Neural progenitor cell (in vitro differentiated cells): ENCODE data around the gene CT45A3. TPM values are rescaled to one million over a fixed set of nuclear protein-coding genes. Genes with fewer than 3 reads are reported as not detected.
"Not testable (repeated sequence)": the region's sequence is repeated elsewhere in the genome, so short reads cannot be mapped to it uniquely, and the experiment has no call there.

Experiments used
- DNase-seq: peaks from one replicate; pipeline ENCODE4 v3.0.0-alpha.2; 2016; ENCODE audit warnings: low spot score
- H2AFZ ChIP-seq: fragments of 200-600 bp; sonication (generic); replicated peaks from 2 replicates; pipeline ENCODE4 v1.6.1; 2016; ENCODE audit warnings: antibody characterized with exemption
- H3F3A ChIP-seq: fragments of 200-600 bp; sonication (generic); 2 replicates; pipeline ENCODE4 v1.6.1; 2016; ENCODE audit warnings: antibody characterized with exemption, low read depth
- H3K27ac ChIP-seq: fragments of 200-600 bp; sonication (generic); 2 replicates; pipeline ENCODE4 v1.5.1; 2016; ENCODE audit warnings: mild to moderate bottlenecking
- H3K27me3 ChIP-seq: fragments of 200-600 bp; sonication (generic); 2 replicates; pipeline ENCODE4 v1.6.1; 2016; ENCODE audit warnings: mild to moderate bottlenecking, moderate library complexity
- H3K36me3 ChIP-seq: fragments of 200-600 bp; sonication (generic); 2 replicates; pipeline ENCODE4 v1.5.1; 2016
- H3K4me1 ChIP-seq: fragments of 200-600 bp; sonication (generic); 2 replicates; pipeline ENCODE4 v1.6.1; 2016; ENCODE audit warnings: mixed run types
- H3K4me2 ChIP-seq: fragments of 200-600 bp; sonication (generic); 2 replicates; pipeline ENCODE4 v1.6.1; 2016
- H3K4me3 ChIP-seq: fragments of 200-600 bp; sonication (generic); 2 replicates; pipeline ENCODE4 v1.5.1; 2016
- H3K79me2 ChIP-seq: fragments of 200-600 bp; sonication (generic); 2 replicates; pipeline ENCODE4 v1.6.1; 2016; ENCODE audit warnings: low read depth
- H3K9ac ChIP-seq: fragments of 200-600 bp; sonication (generic); 2 replicates; pipeline ENCODE4 v1.6.1; 2016
- H3K9me3 ChIP-seq: fragments of 200-600 bp; sonication (generic); 2 replicates; pipeline ENCODE4 v1.5.1; 2016; ENCODE audit warnings: low read depth
- H4K20me1 ChIP-seq: fragments of 200-600 bp; sonication (generic); 2 replicates; pipeline ENCODE4 v1.6.1; 2016; ENCODE audit warnings: low read depth
- H3K27ac Mint-ChIP-seq: 3 replicates; pipeline ENCODE4 v1.8.0; 2021; ENCODE audit warnings: mixed read lengths
- H3K27me3 Mint-ChIP-seq: 2 replicates; pipeline ENCODE4 v1.8.0; 2022; ENCODE audit warnings: low read depth, mild to moderate bottlenecking, inconsistent platforms, moderate library complexity, mixed read lengths; ENCODE audit not compliant: insufficient read depth
- H3K36me3 Mint-ChIP-seq: 3 replicates; pipeline ENCODE4 v1.8.0; 2021; ENCODE audit warnings: mixed read lengths
- H3K4me1 Mint-ChIP-seq: 3 replicates; pipeline ENCODE4 v1.8.0; 2021; ENCODE audit warnings: mixed read lengths
- H3K4me3 Mint-ChIP-seq: 3 replicates; pipeline ENCODE4 v1.8.0; 2021; ENCODE audit warnings: mild to moderate bottlenecking, moderate library complexity, mixed read lengths
- H3K9me3 Mint-ChIP-seq: 3 replicates; pipeline ENCODE4 v1.8.0; 2020; ENCODE audit warnings: mixed read lengths
- CTCF ChIP-seq: fragments of 200-600 bp; sonication (generic); IDR thresholded peaks from 2 replicates; pipeline ENCODE4 v1.5.1; 2017; ENCODE audit warnings: antibody characterized with exemption, mild to moderate bottlenecking
- EZH2 ChIP-seq: fragments of 200-600 bp; sonication (generic); IDR thresholded peaks from 2 replicates; pipeline ENCODE4 v1.6.1; 2017; ENCODE audit warnings: antibody characterized with exemption, mild to moderate bottlenecking, moderate library complexity
- EZH2phosphoT487 ChIP-seq: fragments of 200-600 bp; sonication (generic); IDR thresholded peaks from 2 replicates; pipeline ENCODE4 v1.6.1; 2017; ENCODE audit warnings: antibody characterized with exemption
- total RNA-seq: library from RNA; depleted of rRNA; stranded (reverse); fragments of >200 nt; gene quantifications from 2 replicates; pipeline ENCODE4 v1.2.3, GENCODE V29; 2015; ENCODE audit warnings: low replicate concordance

Gene CT45A3
- total RNA-seq, 1 donor from 2014 or later, result not detected

GRCh38 chrX:135740681-135741149 is 27.3 kb downstream of the CT45A3 start:
- H3K27me3 ChIP-seq, result no peaks in the 10 kb centered on the region
- no peak overlapping the region for H3K4me3 Mint-ChIP-seq
- H2AFZ ChIP-seq, result no peak overlapping the region
- DNase-seq, result peak; percentile 5
- TF ChIP-seq EZH2 (no peak), CTCF (peak; percentile 28), EZH2phosphoT487 (no peak)
- H3K9me3 ChIP-seq, result peaks cover 8% of the 10 kb centered on the region
- H3K9ac ChIP-seq, result no peak overlapping the region
- H3K36me3 ChIP-seq, result no peaks in the 10 kb centered on the region
- H3K4me3 ChIP-seq, result no peak overlapping the region
- H3K4me1 Mint-ChIP-seq, result no peaks in the 10 kb centered on the region
- no peaks in the 10 kb centered on the region for H3K79me2 ChIP-seq
- H3K9me3 Mint-ChIP-seq, result peaks cover 6% of the 10 kb centered on the region
- no peaks in the 10 kb centered on the region for H3K4me1 ChIP-seq
- no peak overlapping the region for H3K27ac Mint-ChIP-seq
- H3K27me3 Mint-ChIP-seq, result peaks cover 4% of the 10 kb centered on the region
- no peak overlapping the region for H3K4me2 ChIP-seq
- H3K27ac ChIP-seq, result no peak overlapping the region
- no peaks in the 10 kb centered on the region for H4K20me1 ChIP-seq
- H3F3A ChIP-seq, result no peaks in the 10 kb centered on the region
- no peaks in the 10 kb centered on the region for H3K36me3 Mint-ChIP-seq

GRCh38 chrX:135737366-135738071 is 30.5 kb downstream of the CT45A3 start:
- peaks cover 4% of the 10 kb centered on the region for H3K27me3 Mint-ChIP-seq
- peaks cover 6% of the 10 kb centered on the region for H3K9me3 Mint-ChIP-seq
- no peak for TF ChIP-seq CTCF
- no peak for TF ChIP-seq EZH2phosphoT487
- TF ChIP-seq EZH2, result no peak
- H3F3A ChIP-seq, result no peaks in the 10 kb centered on the region
- no peaks in the 10 kb centered on the region for H3K36me3 ChIP-seq
- H4K20me1 ChIP-seq, result no peaks in the 10 kb centered on the region
- H2AFZ ChIP-seq, result no peak overlapping the region
- H3K27ac Mint-ChIP-seq, result no peak overlapping the region
- H3K4me1 ChIP-seq, result no peaks in the 10 kb centered on the region
- no peak for DNase-seq
- peaks cover 7% of the 10 kb centered on the region for H3K9me3 ChIP-seq
- no peak overlapping the region for H3K4me3 Mint-ChIP-seq
- no peak overlapping the region for H3K27ac ChIP-seq
- H3K9ac ChIP-seq, result no peak overlapping the region
- no peaks in the 10 kb centered on the region for H3K36me3 Mint-ChIP-seq
- H3K4me2 ChIP-seq, result no peak overlapping the region
- H3K27me3 ChIP-seq, result no peaks in the 10 kb centered on the region
- no peaks in the 10 kb centered on the region for H3K4me1 Mint-ChIP-seq
- no peaks in the 10 kb centered on the region for H3K79me2 ChIP-seq
- no peak overlapping the region for H3K4me3 ChIP-seq

- not testable (repeated sequence) for H3K4me3 Mint-ChIP-seq, H3K36me3 ChIP-seq, H3K27ac Mint-ChIP-seq, H3K36me3 Mint-ChIP-seq, H3K9ac ChIP-seq, H3K27me3 Mint-ChIP-seq, H3K27ac ChIP-seq, H2AFZ ChIP-seq, H3F3A ChIP-seq, H3K4me2 ChIP-seq, H3K9me3 ChIP-seq, H3K9me3 Mint-ChIP-seq, H4K20me1 ChIP-seq, DNase-seq, H3K4me3 ChIP-seq, H3K4me1 Mint-ChIP-seq, H3K4me1 ChIP-seq, H3K27me3 ChIP-seq, H3K79me2 ChIP-seq
Measured at GRCh38 chrX:135734666-135735065, 33.3 kb downstream of the CT45A3 start.

- Histone ChIP-seq H3K4me1 (no peaks in the 10 kb centered on the region), H3K4me3 (no peak overlapping the region), H3K9ac (no peak overlapping the region), H3K27me3 (no peaks in the 10 kb centered on the region), H3K9me3 (peaks cover 3% of the 10 kb centered on the region), H4K20me1 (no peaks in the 10 kb centered on the region), H3K36me3 (no peaks in the 10 kb centered on the region), H2AFZ (no peak overlapping the region), H3K27ac (no peak overlapping the region), H3K79me2 (no peaks in the 10 kb centered on the region), H3K4me2 (no peak overlapping the region), H3F3A (no peaks in the 10 kb centered on the region)
- Mint-ChIP-seq H3K27me3 (peaks cover 2% of the 10 kb centered on the region), H3K4me1 (no peaks in the 10 kb centered on the region), H3K36me3 (no peaks in the 10 kb centered on the region), H3K27ac (no peak overlapping the region), H3K9me3 (peaks cover 2% of the 10 kb centered on the region), H3K4me3 (no peak overlapping the region)
- no peak for DNase-seq
- no peak for TF ChIP-seq CTCF
- no peak for TF ChIP-seq EZH2phosphoT487
- TF ChIP-seq EZH2, result no peak
Measured at GRCh38 chrX:135713795-135714194, 54.2 kb downstream of the CT45A3 start.

GRCh38 chrX:135713183-135713689 is 54.8 kb downstream of the CT45A3 start, which contains the start of gene CT45A1:
CT45A1 (plus strand) TSS chrX:135713639; CDS start chrX:135718941, 5,302 bp downstream.
- H3K27me3 ChIP-seq, DNase-seq, H3K4me1 Mint-ChIP-seq, H3K4me3 ChIP-seq, H3K4me3 Mint-ChIP-seq, H3K79me2 ChIP-seq, H3K36me3 Mint-ChIP-seq, H3F3A ChIP-seq, H3K27me3 Mint-ChIP-seq, H3K9me3 ChIP-seq, H3K9me3 Mint-ChIP-seq, H2AFZ ChIP-seq, H3K27ac Mint-ChIP-seq, H3K4me1 ChIP-seq, H3K27ac ChIP-seq, H3K36me3 ChIP-seq, H4K20me1 ChIP-seq, H3K4me2 ChIP-seq, H3K9ac ChIP-seq: not testable (repeated sequence)
